Neural cell (in vitro differentiated cells): ENCODE data around the gene SPTB. TPM values are rescaled to one million over a fixed set of nuclear protein-coding genes. Genes with fewer than 3 reads are reported as not detected.

Experiments used
- H2AFZ ChIP-seq: fragments of 200-600, 300-800 bp; sonication (generic), shearing (Covaris generic); 2 replicates; pipeline ENCODE4 v1.6.0; 2014; ENCODE audit warnings: low read depth, mild to moderate bottlenecking, antibody characterized with exemption, low read length, moderate library complexity
- H3F3A ChIP-seq: fragments of 200-600 bp; shearing (Covaris generic); 2 replicates; pipeline ENCODE4 v1.6.1; 2016; ENCODE audit warnings: mild to moderate bottlenecking, moderate library complexity, mixed read lengths, antibody characterized with exemption, low read length; ENCODE audit not compliant: insufficient read depth, poor library complexity, severe bottlenecking
- H3K27ac ChIP-seq: fragments of 200-600, 300-800 bp; sonication (generic), shearing (Covaris generic); 2 replicates; pipeline ENCODE4 v1.5.1; 2014; ENCODE audit warnings: mild to moderate bottlenecking, low read length, moderate library complexity
- H3K27me3 ChIP-seq: fragments of 300-800, 200-600 bp; sonication (generic), shearing (Covaris generic); 2 replicates; pipeline ENCODE4 v1.6.0; 2014; ENCODE audit warnings: mild to moderate bottlenecking, low read depth, low read length, moderate library complexity; ENCODE audit not compliant: insufficient read depth
- H3K36me3 ChIP-seq: fragments of 300-800, 200-600 bp; sonication (generic), shearing (Covaris generic); 2 replicates; pipeline ENCODE4 v1.5.1; 2014; ENCODE audit warnings: mild to moderate bottlenecking, antibody characterized with exemption, low read length, moderate library complexity; ENCODE audit not compliant: insufficient read depth
- H3K4me2 ChIP-seq: fragments of 300-800, 200-600 bp; sonication (generic), shearing (Covaris generic); 2 replicates; pipeline ENCODE4 v1.6.0; 2014; ENCODE audit warnings: mild to moderate bottlenecking, low read length
- H3K4me3 ChIP-seq: fragments of 300-800, 200-600 bp; sonication (generic), shearing (Covaris generic); 2 replicates; pipeline ENCODE4 v1.5.1; 2014; ENCODE audit warnings: mild to moderate bottlenecking, low read length, moderate library complexity
- H3K79me2 ChIP-seq: fragments of 200-600 bp; shearing (Covaris generic); replicated peaks from 2 replicates; pipeline ENCODE4 v1.6.0; 2014; ENCODE audit warnings: mild to moderate bottlenecking, low read length, moderate library complexity; ENCODE audit not compliant: insufficient read depth
- H3K9ac ChIP-seq: fragments of 300-800, 200-600 bp; sonication (generic), shearing (Covaris generic); 2 replicates; pipeline ENCODE4 v1.6.1; 2016; ENCODE audit warnings: mild to moderate bottlenecking, low read length, mixed read lengths
- H3K9me2 ChIP-seq: fragments of 200-600 bp; shearing (Covaris generic); 2 replicates; pipeline ENCODE4 v1.6.1; 2016; ENCODE audit warnings: mild to moderate bottlenecking, low read length, mixed read lengths; ENCODE audit not compliant: insufficient read depth
- H3K9me3 ChIP-seq: fragments of 200-600, 300-800 bp; sonication (generic), shearing (Covaris generic); 2 replicates; pipeline ENCODE4 v1.6.1; 2016; ENCODE audit warnings: mild to moderate bottlenecking, mixed run types, low read length, moderate library complexity, mixed read lengths
- H4K20me1 ChIP-seq: fragments of 200-600 bp; shearing (Covaris generic); 2 replicates; pipeline ENCODE4 v1.6.1; 2016; ENCODE audit warnings: mild to moderate bottlenecking, mixed run types; ENCODE audit not compliant: insufficient read depth
- EP300 ChIP-seq: fragments of 450-650 bp; conservative IDR thresholded peaks from 2 replicates; pipeline ENCODE4 v1.6.1; 2014; ENCODE audit warnings: antibody characterized with exemption, mild to moderate bottlenecking, moderate library complexity; ENCODE audit not compliant: poor library complexity, severe bottlenecking
- EZH2 ChIP-seq: fragments of 200-600, 300-800 bp; shearing (Covaris generic), sonication (generic); IDR thresholded peaks from 2 replicates; pipeline ENCODE4 v1.6.1; 2014; ENCODE audit warnings: antibody characterized with exemption, low read length, borderline replicate concordance, mild to moderate bottlenecking; ENCODE audit not compliant: insufficient read depth, poor library complexity, severe bottlenecking
- MXI1 ChIP-seq: fragments of 450-650 bp; conservative IDR thresholded peaks from 2 replicates; pipeline ENCODE4 v1.6.1; 2014; ENCODE audit warnings: antibody characterized with exemption, mild to moderate bottlenecking; ENCODE audit not compliant: poor library complexity, severe bottlenecking
- POLR2AphosphoS5 ChIP-seq: IDR thresholded peaks from 2 replicates; pipeline ENCODE4 v1.6.1; 2012
- RAD21 ChIP-seq: fragments of 450-650 bp; conservative IDR thresholded peaks from 2 replicates; pipeline ENCODE4 v1.6.1; 2014; ENCODE audit warnings: antibody characterized with exemption, mild to moderate bottlenecking, moderate library complexity
- REST ChIP-seq: IDR thresholded peaks from 2 replicates; pipeline ENCODE4 v1.6.1; 2012; ENCODE audit warnings: borderline replicate concordance
- SMC3 ChIP-seq: fragments of 450-650 bp; conservative IDR thresholded peaks from 2 replicates; pipeline ENCODE4 v1.6.1; 2014; ENCODE audit warnings: antibody characterized with exemption, mild to moderate bottlenecking, moderate library complexity; ENCODE audit not compliant: poor library complexity
- TAF1 ChIP-seq: IDR thresholded peaks from 2 replicates; pipeline ENCODE4 v1.6.1; 2012; ENCODE audit warnings: low read depth
- polyA plus RNA-seq: library from polyadenylated mRNA; depleted of rRNA; stranded (reverse); fragments of >200 nt; gene quantifications from 2 replicates; pipeline ENCODE4 v1.2.3, GENCODE V29; 2014
- TF ChIP-seq, protein P1 (sequence below): fragments of 450-650 bp; IDR thresholded peaks from 2 replicates; pipeline ENCODE4 v1.5.1; 2014; ENCODE audit warnings: antibody characterized with exemption, mild to moderate bottlenecking, moderate library complexity; ENCODE audit not compliant: poor library complexity, severe bottlenecking

The SPTB gene
- polyA plus RNA-seq, 1 donor from 2014 or later: 1.9 TPM

- Histone ChIP-seq H3K9ac (no peak overlapping the region), H3K27me3 (no peaks in the 10 kb centered on the region), H3K36me3 (no peaks in the 10 kb centered on the region), H3K79me2 (peaks cover 5% of the 10 kb centered on the region), H2AFZ (no peak overlapping the region), H3K4me2 (no peak overlapping the region), H3K9me3 (no peaks in the 10 kb centered on the region), H3K4me3 (no peak overlapping the region), H3K27ac (no peak overlapping the region), H3K9me2 (no peaks in the 10 kb centered on the region), H4K20me1 (no peaks in the 10 kb centered on the region), H3F3A (no peaks in the 10 kb centered on the region)
- TF ChIP-seq TAF1 (no peak), EP300 (no peak), RAD21 (no peak)
Observed at GRCh38 chr14:64920465-64920864, 40.8 kb upstream of the SPTB start.

- Histone ChIP-seq H3K9ac (no peak overlapping the region), H3K27me3 (no peaks in the 10 kb centered on the region), H3F3A (no peaks in the 10 kb centered on the region), H3K27ac (no peak overlapping the region), H3K4me2 (no peak overlapping the region), H3K4me3 (no peak overlapping the region), H3K9me2 (no peaks in the 10 kb centered on the region), H3K36me3 (no peaks in the 10 kb centered on the region), H2AFZ (no peak overlapping the region), H3K79me2 (peaks cover 14% of the 10 kb centered on the region), H4K20me1 (no peaks in the 10 kb centered on the region), H3K9me3 (no peaks in the 10 kb centered on the region)
- TF ChIP-seq MXI1 (no peak), SMC3 (no peak), RAD21 (no peak), REST (no peak), EP300 (no peak), POLR2AphosphoS5 (no peak), TAF1 (no peak), EZH2 (no peak)
- TF ChIP-seq, protein P1, sequence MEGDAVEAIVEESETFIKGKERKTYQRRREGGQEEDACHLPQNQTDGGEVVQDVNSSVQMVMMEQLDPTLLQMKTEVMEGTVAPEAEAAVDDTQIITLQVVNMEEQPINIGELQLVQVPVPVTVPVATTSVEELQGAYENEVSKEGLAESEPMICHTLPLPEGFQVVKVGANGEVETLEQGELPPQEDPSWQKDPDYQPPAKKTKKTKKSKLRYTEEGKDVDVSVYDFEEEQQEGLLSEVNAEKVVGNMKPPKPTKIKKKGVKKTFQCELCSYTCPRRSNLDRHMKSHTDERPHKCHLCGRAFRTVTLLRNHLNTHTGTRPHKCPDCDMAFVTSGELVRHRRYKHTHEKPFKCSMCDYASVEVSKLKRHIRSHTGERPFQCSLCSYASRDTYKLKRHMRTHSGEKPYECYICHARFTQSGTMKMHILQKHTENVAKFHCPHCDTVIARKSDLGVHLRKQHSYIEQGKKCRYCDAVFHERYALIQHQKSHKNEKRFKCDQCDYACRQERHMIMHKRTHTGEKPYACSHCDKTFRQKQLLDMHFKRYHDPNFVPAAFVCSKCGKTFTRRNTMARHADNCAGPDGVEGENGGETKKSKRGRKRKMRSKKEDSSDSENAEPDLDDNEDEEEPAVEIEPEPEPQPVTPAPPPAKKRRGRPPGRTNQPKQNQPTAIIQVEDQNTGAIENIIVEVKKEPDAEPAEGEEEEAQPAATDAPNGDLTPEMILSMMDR: no peak
Observed at GRCh38 chr14:64919618-64920017, 39.9 kb upstream of the SPTB start.

DNA sequence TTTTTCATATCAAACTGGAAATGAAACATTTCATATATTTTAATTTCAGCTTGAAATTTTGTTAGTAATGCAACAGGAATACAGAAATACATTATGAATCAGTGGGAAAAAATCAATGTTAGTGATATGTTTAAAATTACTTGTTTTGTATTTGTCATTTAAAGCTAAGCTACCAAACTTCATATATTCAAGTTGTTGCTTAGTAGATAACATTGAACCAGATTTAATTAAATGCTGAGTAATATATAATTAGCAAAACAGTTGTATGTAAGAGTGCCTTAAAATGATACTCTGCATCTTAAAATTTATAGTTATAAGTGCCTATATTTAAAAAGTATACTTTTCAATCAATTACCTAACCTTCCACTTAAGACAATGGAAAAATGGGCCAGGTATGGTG lies 39.5 kb upstream of the SPTB start:
- no peak overlapping the region for H3K27ac ChIP-seq
- no peaks in the 10 kb centered on the region for H3F3A ChIP-seq
- H4K20me1 ChIP-seq: no peaks in the 10 kb centered on the region
- H3K4me2 ChIP-seq: no peak overlapping the region
- H3K4me3 ChIP-seq: no peak overlapping the region
- H2AFZ ChIP-seq: no peak overlapping the region
- H3K27me3 ChIP-seq: no peaks in the 10 kb centered on the region
- no peaks in the 10 kb centered on the region for H3K9me3 ChIP-seq
- no peak overlapping the region for H3K9ac ChIP-seq
- TF ChIP-seq EP300 (no peak), TAF1 (no peak), EZH2 (no peak), RAD21 (no peak), SMC3 (no peak), REST (no peak), MXI1 (no peak), POLR2AphosphoS5 (no peak)
- TF ChIP-seq, protein P1: no peak
- H3K79me2 ChIP-seq: peaks cover 17% of the 10 kb centered on the region
- no peaks in the 10 kb centered on the region for H3K36me3 ChIP-seq
- no peaks in the 10 kb centered on the region for H3K9me2 ChIP-seq
